Measurements from ENCODE around the gene LY6G6F. TPM values are rescaled to one million over a fixed set of nuclear protein-coding genes. Genes with fewer than 3 reads are reported as not detected.

The LY6G6F gene
- total and polyA plus RNA-seq, 2 experiments from 2014 or later, result not detected

GRCh38 chr6:31669676-31670075, 37.0 kb upstream of the LY6G6F start, which contains the start of gene LY6G5B (continued):
- no peak for TF ChIP-seq CTCF (conservative IDR thresholded peaks at IDR 0.05; ENCODE audit: low read depth in 2 of 2)
- no peak for TF ChIP-seq STAT1 (IDR thresholded peaks at IDR 0.05; ENCODE audit: unreplicated experiment)
- no peak for TF ChIP-seq ZNF331 (CRISPR knock-in tag; IDR thresholded peaks at IDR 0.05; ENCODE audit: low read depth)
- no peak for TF ChIP-seq CREB1 (CRISPR knock-in tag; IDR thresholded peaks at IDR 0.05; ENCODE audit: low read depth)
- TF ChIP-seq JUNB (IDR thresholded peaks at IDR 0.05; ENCODE audit: unreplicated experiment), result no peak
- TF ChIP-seq REST (IDR thresholded peaks at IDR 0.05; ENCODE audit: unreplicated experiment), result no peak
- TF ChIP-seq POLR2AphosphoS5 (IDR thresholded peaks at IDR 0.05; ENCODE audit: low read depth), result no peak

- no peak overlapping the region for H3K4me3 ChIP-seq
- ATAC-seq, result no peak
- H3K27me3 ChIP-seq (ENCODE audit: insufficient read depth), result peaks cover 6% of the 10 kb centered on the region
- H3K9me2 ChIP-seq (ENCODE audit: insufficient read depth), result no peaks in the 10 kb centered on the region
- H3K4me1 ChIP-seq (ENCODE audit: insufficient read depth), result no peaks in the 10 kb centered on the region
- Mint-ChIP-seq H3K4me3 (no peak overlapping the region; the same call in 2 of the 3 replicates), H3K4me1 (peaks cover 10% of the 10 kb centered on the region), H3K27me3 (ENCODE audit: insufficient read depth, low read depth, poor library complexity) (peaks cover 28% of the 10 kb centered on the region), H3K36me3 (ENCODE audit: low read depth) (peaks cover 19% of the 10 kb centered on the region), H3K27ac (no peak overlapping the region), H3K9me3 (no peaks in the 10 kb centered on the region; the same call in 2 of the 3 replicates)
- no peak overlapping the region for H3K27ac ChIP-seq (ENCODE audit: low read depth)
- no peaks in the 10 kb centered on the region for H3K79me2 ChIP-seq (replicated peaks; ENCODE audit: insufficient read depth)
- no peak overlapping the region for H3K4me2 ChIP-seq
- H4K20me1 ChIP-seq (replicated peaks; ENCODE audit: insufficient read depth), result no peaks in the 10 kb centered on the region; the same call in 1 of the 2 replicates
- DNase-seq (ENCODE audit: low spot score), result no peak
- peaks cover 1% of the 10 kb centered on the region; the same call in 1 of the 2 replicates for H3K36me3 ChIP-seq (ENCODE audit: insufficient read depth)
- H2AFZ ChIP-seq, result no peak overlapping the region
- H3F3A ChIP-seq (replicated peaks; ENCODE audit: low read depth), result peaks cover 5% of the 10 kb centered on the region; the same call in 1 of the 2 replicates
- TF ChIP-seq ETS1 (IDR thresholded peaks at IDR 0.05), result no peak
- no peak for TF ChIP-seq ZNF462 (CRISPR knock-in tag; IDR thresholded peaks at IDR 0.05)
- TF ChIP-seq ZNF114 (CRISPR knock-in tag; IDR thresholded peaks at IDR 0.05), result no peak
- TF ChIP-seq STAT1 (IDR thresholded peaks at IDR 0.05; ENCODE audit: unreplicated experiment), result no peak
- no peak for TF ChIP-seq POLR2AphosphoS5 (IDR thresholded peaks at IDR 0.05; ENCODE audit: low read depth)
- TF ChIP-seq ZNF331 (CRISPR knock-in tag; IDR thresholded peaks at IDR 0.05; ENCODE audit: low read depth), result no peak
Observed at GRCh38 chr6:31676322-31676903, 30.3 kb upstream of the LY6G6F start.
